Measurements from ENCODE around the gene MRPL53.

The MRPL53 gene

DNA sequence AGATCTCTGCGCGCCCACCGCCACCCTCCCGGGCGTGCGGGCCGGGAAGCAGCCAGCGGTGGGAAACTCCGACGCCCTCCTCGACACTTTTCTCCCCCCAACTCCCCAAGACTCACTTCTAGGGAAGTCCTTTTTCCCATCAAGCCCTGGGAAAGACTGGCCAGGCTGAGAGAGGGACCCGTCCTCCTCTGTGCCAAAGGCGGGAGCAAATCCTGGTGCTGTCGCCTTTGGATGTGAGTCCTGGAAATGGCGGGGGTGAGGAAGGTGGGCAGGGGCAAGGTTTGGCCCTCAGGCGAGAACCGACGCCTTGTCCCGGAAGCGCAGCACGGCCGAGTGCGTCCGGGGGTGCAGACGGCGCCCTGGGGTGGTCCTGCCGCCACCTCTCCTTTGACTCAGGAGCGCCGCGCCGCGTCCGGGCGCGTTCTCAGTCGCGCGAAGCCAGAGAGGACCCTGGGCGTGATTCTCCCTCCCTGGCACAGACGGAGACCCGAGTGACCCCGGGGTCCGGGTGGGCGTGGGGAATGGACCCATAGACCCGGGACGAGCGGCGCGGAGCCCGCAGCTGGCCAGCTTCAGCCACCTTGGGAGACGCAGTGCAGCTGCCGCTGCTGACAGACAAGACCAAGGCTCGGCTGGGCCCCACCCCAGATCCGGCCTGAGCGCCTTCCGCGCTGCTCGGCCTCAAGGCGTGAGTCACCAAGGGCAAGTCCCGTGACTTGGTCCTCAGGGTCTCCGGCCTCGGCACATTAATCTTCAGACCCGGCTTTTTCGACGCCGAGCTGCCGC, 30.4 kb upstream of the MRPL53 start:
- CTCF ChIA-PET, result interaction anchor here (1.4 kb wide), 1 partner anchor 20 kb away, joined by 6 read pairs; the partner anchor contains the start of genes CCDC142 and TTC31
- POLR2A ChIA-PET, result interaction anchor here (0.9 to 2.9 kb wide), 4 partner anchors 9 to 45 kb away, joined by 3 to 18 read pairs (median 5); partner anchors contain the start of genes CCDC142, MRPL53, TTC31 and WBP1
- peak; percentile 53 for DNase-seq (ENCODE audit: extremely low spot score)

DNA sequence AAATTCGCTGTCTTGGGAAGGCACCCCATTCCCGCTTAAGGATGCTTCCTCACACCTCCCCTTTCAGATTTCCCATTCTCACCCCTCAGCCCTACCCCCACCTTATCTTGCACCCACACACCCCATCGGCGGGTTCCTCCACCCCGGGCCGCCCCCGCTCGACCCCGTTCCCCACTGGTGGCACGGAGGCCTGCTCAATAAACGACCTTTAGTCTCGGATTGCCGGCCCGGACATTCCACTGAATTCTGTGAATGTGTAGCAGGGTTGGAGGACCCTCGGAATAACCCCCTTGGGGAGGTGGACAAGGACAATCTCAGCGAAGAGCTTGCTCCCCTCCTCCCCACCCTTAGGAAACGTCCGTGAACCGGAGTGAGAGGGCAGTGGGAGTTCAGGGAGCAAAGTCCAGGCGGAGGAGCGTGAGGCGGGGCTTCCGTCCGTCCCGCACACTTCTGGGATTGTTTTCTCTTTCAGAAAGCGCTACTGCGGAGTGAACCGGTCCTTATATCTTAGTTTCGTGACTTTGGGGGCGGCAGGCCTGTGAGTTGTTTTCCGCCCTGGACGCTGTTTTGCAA, 29.8 kb upstream of the MRPL53 start:
- no peak for TF ChIP-seq NFRKB (IDR thresholded peaks at IDR 0.05)
- TF ChIP-seq ZNF384 (IDR thresholded peaks at IDR 0.05), result no peak
- no peak for TF ChIP-seq FOXK2 (IDR thresholded peaks at IDR 0.05)
- no peak for TF ChIP-seq ELF4 (IDR thresholded peaks at IDR 0.05)
- TF ChIP-seq HDGF (IDR thresholded peaks at IDR 0.05; ENCODE audit: borderline replicate concordance), result no peak
- no peak for TF ChIP-seq SUZ12 (IDR thresholded peaks at IDR 0.05)
- TF ChIP-seq FOXA1 (IDR thresholded peaks at IDR 0.05), result no peak
- no peak for TF ChIP-seq SP1 (IDR thresholded peaks at IDR 0.05)
- peak; percentile 23 for DNase-seq (ENCODE audit: extremely low spot score)
- POLR2A ChIA-PET, result interaction anchor here (1.3 to 2.9 kb wide), 3 partner anchors 8 to 29 kb away, joined by 3 to 18 read pairs (median 9); partner anchors contain the start of genes CCDC142 and TTC31
- CTCF ChIA-PET, result no interaction called here

More for the DNA sequence above, 30.4 kb upstream of the MRPL53 start:
- TF ChIP-seq L3MBTL2 (conservative IDR thresholded peaks at IDR 0.05) (peak; percentile 68), ARNT (IDR thresholded peaks at IDR 0.05) (no peak)

DNA sequence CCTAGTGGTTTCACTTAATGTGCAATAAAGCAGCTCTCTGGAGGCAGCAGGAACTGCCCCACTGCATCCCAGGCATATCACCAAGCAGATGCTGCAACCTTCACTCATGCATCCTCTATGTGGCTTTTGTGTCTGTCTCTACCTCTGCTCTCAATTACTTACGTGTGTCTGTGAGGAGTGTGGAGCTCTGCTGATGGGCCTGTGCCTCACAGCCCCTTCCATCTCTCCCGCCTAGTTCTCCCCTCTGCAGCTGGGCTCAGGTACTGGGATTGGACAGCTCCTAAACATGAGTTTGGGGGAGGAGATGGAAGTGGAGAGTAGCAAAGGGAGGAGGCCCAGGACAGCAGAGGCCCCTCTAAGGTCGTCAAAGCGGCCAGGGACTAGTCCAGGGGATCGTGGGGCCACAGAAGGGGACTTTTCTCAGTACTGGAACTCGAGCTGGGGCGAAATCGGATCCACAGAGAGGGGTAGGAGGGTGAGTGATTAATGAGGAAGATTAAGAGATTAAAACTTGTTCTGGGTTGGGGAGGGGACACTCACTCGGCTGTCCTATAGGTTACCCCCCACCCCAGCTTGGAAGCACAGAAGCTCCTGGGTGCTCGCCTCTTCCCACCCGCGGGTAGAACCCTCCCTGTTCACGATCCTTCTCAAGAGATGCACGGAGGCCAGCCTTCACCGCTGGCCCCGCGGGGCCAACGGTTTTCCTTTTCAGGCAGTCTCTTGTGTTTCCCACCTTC, 29.0 kb upstream of the MRPL53 start:
- TF ChIP-seq TARDBP (IDR thresholded peaks at IDR 0.05) (no peak), FOXM1 (IDR thresholded peaks at IDR 0.05; ENCODE audit: borderline replicate concordance) (no peak), FOXA1 (IDR thresholded peaks at IDR 0.05) (no peak), L3MBTL2 (conservative IDR thresholded peaks at IDR 0.05) (no peak), ARNT (IDR thresholded peaks at IDR 0.05) (no peak), HDGF (IDR thresholded peaks at IDR 0.05; ENCODE audit: borderline replicate concordance) (no peak), CTBP1 (IDR thresholded peaks at IDR 0.05; ENCODE audit: borderline replicate concordance) (no peak), SUZ12 (IDR thresholded peaks at IDR 0.05) (no peak), BHLHE40 (IDR thresholded peaks at IDR 0.05; ENCODE audit: borderline replicate concordance) (no peak)
- TF ChIP-seq, protein P1, sequence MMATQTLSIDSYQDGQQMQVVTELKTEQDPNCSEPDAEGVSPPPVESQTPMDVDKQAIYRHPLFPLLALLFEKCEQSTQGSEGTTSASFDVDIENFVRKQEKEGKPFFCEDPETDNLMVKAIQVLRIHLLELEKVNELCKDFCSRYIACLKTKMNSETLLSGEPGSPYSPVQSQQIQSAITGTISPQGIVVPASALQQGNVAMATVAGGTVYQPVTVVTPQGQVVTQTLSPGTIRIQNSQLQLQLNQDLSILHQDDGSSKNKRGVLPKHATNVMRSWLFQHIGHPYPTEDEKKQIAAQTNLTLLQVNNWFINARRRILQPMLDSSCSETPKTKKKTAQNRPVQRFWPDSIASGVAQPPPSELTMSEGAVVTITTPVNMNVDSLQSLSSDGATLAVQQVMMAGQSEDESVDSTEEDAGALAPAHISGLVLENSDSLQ (IDR thresholded peaks at IDR 0.05), result no peak
- no peak for DNase-seq (ENCODE audit: extremely low spot score)
- ChIA-PET POLR2A (interaction anchor here (1.0 to 2.9 kb wide), 5 partner anchors 9 to 87 kb away, joined by 3 to 18 read pairs (median 5); partner anchors contain the start of genes CCDC142 and TTC31), CTCF (interaction anchor here (0.6 kb wide), 1 partner anchor 15 kb away, joined by 5 read pairs; no protein-coding TSS in a partner anchor)

DNA sequence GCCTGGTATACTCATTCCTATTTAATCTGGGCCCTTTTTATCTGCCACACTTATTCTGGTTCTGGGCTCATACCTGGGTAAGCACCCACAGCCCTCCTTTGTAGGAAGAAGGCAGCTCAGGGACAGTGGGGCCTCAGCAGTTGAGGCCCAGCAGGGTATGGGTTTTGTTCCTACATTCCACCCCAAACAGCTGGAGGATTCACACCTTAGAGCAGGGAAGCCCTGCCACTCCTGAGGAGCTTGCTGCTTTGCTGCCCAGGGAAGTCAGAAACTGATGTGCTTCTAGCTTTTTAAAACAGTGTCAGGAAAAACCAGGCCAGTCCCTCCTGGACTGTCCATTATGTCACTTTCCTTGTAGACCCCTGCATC, 28.1 kb upstream of the MRPL53 start:
- no peak for TF ChIP-seq L3MBTL2 (conservative IDR thresholded peaks at IDR 0.05)
- no peak for TF ChIP-seq LEF1 (IDR thresholded peaks at IDR 0.05; ENCODE audit: borderline replicate concordance)
- TF ChIP-seq TARDBP (IDR thresholded peaks at IDR 0.05), result no peak
- TF ChIP-seq, protein P1 (IDR thresholded peaks at IDR 0.05), result no peak
- no peak for TF ChIP-seq ZNF384 (IDR thresholded peaks at IDR 0.05)
- TF ChIP-seq SP1 (IDR thresholded peaks at IDR 0.05), result no peak
- TF ChIP-seq SUZ12 (IDR thresholded peaks at IDR 0.05), result no peak
- no peak for TF ChIP-seq FOXA1 (IDR thresholded peaks at IDR 0.05)
- no peak for TF ChIP-seq HDGF (IDR thresholded peaks at IDR 0.05; ENCODE audit: borderline replicate concordance)
- TF ChIP-seq CTBP1 (IDR thresholded peaks at IDR 0.05; ENCODE audit: borderline replicate concordance), result no peak
- TF ChIP-seq BHLHE40 (IDR thresholded peaks at IDR 0.05; ENCODE audit: borderline replicate concordance), result no peak
- no peak for DNase-seq (ENCODE audit: extremely low spot score)
- ChIA-PET CTCF (no interaction called here), POLR2A (interaction anchor here (1.0 to 2.9 kb wide), 5 partner anchors 10 to 88 kb away, joined by 3 to 18 read pairs (median 5); partner anchors contain the start of genes CCDC142, MRPL53 and TTC31)

DNA sequence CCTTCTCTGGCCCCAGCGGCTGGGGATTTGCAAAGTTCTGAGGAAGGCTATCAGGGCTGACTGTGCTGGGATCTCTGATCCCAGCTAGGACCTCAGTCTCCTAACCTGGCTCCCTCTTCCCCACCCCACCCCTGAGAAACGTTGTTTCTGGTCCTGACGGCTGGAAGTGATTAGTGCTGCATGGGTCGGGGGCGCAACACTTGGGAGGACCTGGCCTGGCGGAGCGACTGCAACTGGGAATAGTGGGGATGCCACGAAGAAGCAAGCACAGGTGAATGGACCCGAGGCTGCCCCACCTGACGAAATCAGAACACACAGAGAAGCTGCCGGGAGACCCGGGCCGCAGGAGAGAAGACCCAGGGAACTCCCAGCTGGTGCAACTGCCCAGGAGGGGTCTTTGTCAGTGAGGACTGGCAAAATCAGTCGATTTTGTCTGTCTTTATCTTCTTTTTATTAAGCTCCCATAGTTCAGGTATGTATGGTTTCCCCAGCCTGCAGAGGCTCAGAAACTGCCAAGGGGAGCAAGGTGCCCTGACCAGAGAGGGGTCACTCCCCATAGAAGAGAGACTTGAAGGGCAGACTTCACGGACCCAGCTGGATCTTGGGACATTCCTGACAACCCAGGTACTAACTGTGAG, 27.6 kb upstream of the MRPL53 start:
- CTCF ChIA-PET, result no interaction called here
- TF ChIP-seq FOXK2 (IDR thresholded peaks at IDR 0.05), result no peak
- TF ChIP-seq TARDBP (IDR thresholded peaks at IDR 0.05), result no peak
- no peak for TF ChIP-seq BHLHE40 (IDR thresholded peaks at IDR 0.05; ENCODE audit: borderline replicate concordance)
- TF ChIP-seq, protein P1 (IDR thresholded peaks at IDR 0.05), result no peak
- TF ChIP-seq FOXA1 (IDR thresholded peaks at IDR 0.05), result no peak
- no peak for TF ChIP-seq FOXM1 (IDR thresholded peaks at IDR 0.05; ENCODE audit: borderline replicate concordance)
- no peak for TF ChIP-seq NFRKB (IDR thresholded peaks at IDR 0.05)
- no peak for TF ChIP-seq ELF4 (IDR thresholded peaks at IDR 0.05)
- POLR2A ChIA-PET, result interaction anchor here (1.0 to 2.9 kb wide), 4 partner anchors 9 to 31 kb away, joined by 3 to 18 read pairs (median 7); partner anchors contain the start of genes CCDC142, MRPL53 and TTC31
- DNase-seq (ENCODE audit: extremely low spot score), result no peak
